ENCODE data around the gene ZNF708. TPM values are rescaled to one million over a fixed set of nuclear protein-coding genes. Genes with fewer than 3 reads are reported as not detected.

The ZNF708 gene
- total and polyA plus RNA-seq, 12 donors = 1.8 to 6.2 (median 4.9) TPM

DNA sequence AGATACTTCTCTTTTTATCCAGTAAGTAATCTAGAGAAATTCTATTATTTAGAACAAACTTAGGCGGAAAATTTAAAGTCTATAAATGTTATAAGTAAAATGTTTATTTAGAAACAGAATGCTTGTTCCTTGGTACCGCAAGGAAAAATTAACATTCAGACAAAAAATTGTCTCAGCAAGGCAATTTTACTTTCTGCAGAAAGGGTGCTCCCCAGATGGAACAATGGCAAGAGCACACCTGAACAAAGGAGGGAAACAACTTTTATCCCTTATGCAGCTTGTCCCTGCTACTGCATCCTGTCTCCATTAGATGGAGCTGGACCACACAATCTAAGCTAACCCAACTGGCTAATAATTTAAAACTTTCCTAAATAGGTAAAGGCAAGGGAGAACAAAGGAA lies 6.5 kb upstream of the ZNF708 start:
- H3K27me3 ChIP-seq = no peaks in the 10 kb centered on the region
- H3K4me1 ChIP-seq = no peaks in the 10 kb centered on the region
- TF ChIP-seq, protein P1, sequence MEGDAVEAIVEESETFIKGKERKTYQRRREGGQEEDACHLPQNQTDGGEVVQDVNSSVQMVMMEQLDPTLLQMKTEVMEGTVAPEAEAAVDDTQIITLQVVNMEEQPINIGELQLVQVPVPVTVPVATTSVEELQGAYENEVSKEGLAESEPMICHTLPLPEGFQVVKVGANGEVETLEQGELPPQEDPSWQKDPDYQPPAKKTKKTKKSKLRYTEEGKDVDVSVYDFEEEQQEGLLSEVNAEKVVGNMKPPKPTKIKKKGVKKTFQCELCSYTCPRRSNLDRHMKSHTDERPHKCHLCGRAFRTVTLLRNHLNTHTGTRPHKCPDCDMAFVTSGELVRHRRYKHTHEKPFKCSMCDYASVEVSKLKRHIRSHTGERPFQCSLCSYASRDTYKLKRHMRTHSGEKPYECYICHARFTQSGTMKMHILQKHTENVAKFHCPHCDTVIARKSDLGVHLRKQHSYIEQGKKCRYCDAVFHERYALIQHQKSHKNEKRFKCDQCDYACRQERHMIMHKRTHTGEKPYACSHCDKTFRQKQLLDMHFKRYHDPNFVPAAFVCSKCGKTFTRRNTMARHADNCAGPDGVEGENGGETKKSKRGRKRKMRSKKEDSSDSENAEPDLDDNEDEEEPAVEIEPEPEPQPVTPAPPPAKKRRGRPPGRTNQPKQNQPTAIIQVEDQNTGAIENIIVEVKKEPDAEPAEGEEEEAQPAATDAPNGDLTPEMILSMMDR (IDR thresholded peaks at IDR 0.05) = no peak
- no peaks in the 10 kb centered on the region for H3K36me3 ChIP-seq
- no peak overlapping the region for H3K27ac ChIP-seq
- intact Hi-C loops (cut with DNase I) = no loop called here
- H3K9me3 ChIP-seq = peaks cover 0 to 77% (median 20%) of the 10 kb centered on the region in 11 donors
- DNase-seq (no peak), ATAC-seq (no peak)
- H3K4me3 ChIP-seq = no peak overlapping the region
- 49 to 95% methylated on average over 2 of the region's 2 CpGs for WGBS, 2 donors

DNA sequence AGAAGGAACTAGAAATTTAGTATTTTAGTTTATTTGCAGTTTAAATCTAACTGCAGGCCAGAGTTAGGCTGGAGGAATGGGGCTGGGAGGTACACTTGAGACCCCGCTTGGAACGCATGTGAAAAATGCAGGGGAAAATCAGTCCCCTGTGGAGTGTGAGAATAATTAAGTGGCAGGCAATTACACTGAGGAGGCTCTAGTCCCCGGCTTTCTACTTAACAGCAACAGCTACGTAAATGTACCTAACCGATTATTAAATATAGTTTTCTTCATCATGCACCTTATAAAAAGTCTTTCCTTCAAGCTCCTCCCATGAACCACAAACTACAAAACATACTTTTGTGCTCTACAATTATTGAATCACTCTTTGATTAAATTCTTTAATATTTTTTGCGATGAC lies 804 bp downstream of the ZNF708 start:
- intact Hi-C loops (cut with DNase I) = loop anchor here in 3 of 10 donors (2.0 kb wide), 2 partner anchors 30 to 68 kb away; partner anchors contain the start of genes ZNF738 (in 2 of the 3) and ZNF493 (in 1 of the 3)
- Histone ChIP-seq H3K27ac (peak overlapping the region; percentile 90 to 99 (median 97)), H3K27me3 (no peaks in the 10 kb centered on the region), H3K4me1 (peaks cover 0 to 25% (median 20%) of the 10 kb centered on the region in 9 donors), H3K9me3 (peaks cover 0 to 18% (median 0%) of the 10 kb centered on the region in 11 donors), H3K4me3 (peak overlapping the region; percentile 63 to 91 (median 82)), H3K36me3 (peaks cover 0 to 29% (median 13%) of the 10 kb centered on the region in 9 donors)
- DNase-seq (no peak), ATAC-seq (peak in 2 of 8 donors; percentile 32 to 35)
- WGBS, 2 donors = 7 to 10% methylated on average over 6 of the region's 6 CpGs
- TF ChIP-seq, protein P1 (IDR thresholded peaks at IDR 0.05) = no peak

DNA sequence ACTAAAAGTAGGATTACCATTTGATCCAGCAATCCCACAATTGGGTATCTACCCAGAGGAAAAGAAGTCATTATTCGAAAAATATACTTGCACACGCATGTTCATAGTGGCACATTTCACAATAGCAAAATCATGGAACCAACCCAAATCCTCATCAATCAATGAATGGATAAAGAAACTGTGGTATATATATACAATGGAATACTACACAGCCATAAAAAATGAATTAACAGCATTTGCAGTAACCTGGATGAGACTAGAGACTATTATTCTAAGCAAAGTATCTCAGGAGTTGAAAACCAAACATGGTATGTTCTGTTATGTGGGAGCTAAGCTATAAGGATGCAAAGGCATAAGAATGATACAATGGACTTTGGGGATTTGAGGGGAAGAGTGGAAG lies 3.0 kb downstream of the ZNF708 start:
- TF ChIP-seq, protein P1 (IDR thresholded peaks at IDR 0.05) = no peak
- peaks cover 0 to 43% (median 30%) of the 10 kb centered on the region in 9 donors for H3K4me1 ChIP-seq
- no peak overlapping the region for H3K4me3 ChIP-seq
- H3K9me3 ChIP-seq = peaks cover 0 to 16% (median 0%) of the 10 kb centered on the region in 11 donors
- DNase-seq = no peak
- H3K36me3 ChIP-seq = peaks cover 0 to 29% (median 13%) of the 10 kb centered on the region in 9 donors
- 97 to 98% methylated on average over 2 of the region's 2 CpGs for WGBS, 2 donors
- H3K27me3 ChIP-seq = no peaks in the 10 kb centered on the region
- no peak overlapping the region for H3K27ac ChIP-seq
- intact Hi-C loops (cut with DNase I) = no loop called here
- no peak for ATAC-seq

DNA sequence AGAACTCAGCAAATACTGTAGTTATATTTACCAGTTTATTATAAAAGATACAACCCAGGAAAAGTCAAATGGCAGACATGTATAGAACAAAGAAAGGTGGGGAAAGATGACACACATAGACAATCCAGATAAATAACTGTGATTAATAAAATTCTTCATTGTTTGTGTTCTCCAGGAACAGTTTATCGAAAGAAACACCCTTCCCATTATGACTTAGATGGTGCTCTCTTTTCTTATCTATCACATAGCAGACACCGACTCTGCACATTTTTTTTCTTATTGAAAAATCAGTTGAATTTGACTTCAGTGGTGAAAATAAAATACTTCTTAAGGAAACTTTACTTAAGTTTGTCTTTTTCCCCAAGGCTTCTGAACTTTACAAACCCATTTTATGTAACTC lies 6.2 kb downstream of the ZNF708 start:
- peak overlapping the region in 7 of 10 donors; percentile 23 to 75 (median 59) for H3K27ac ChIP-seq
- no peak overlapping the region for H3K4me3 ChIP-seq
- TF ChIP-seq, protein P1 (IDR thresholded peaks at IDR 0.05) = no peak
- WGBS, 2 donors = 58 to 66% methylated on average over 2 of the region's 2 CpGs
- peaks cover 0 to 16% (median 0%) of the 10 kb centered on the region in 11 donors for H3K9me3 ChIP-seq
- no peak for DNase-seq
- ATAC-seq = no peak
- intact Hi-C loops (cut with DNase I) = no loop called here
- peaks cover 0 to 42% (median 19%) of the 10 kb centered on the region in 9 donors for H3K4me1 ChIP-seq
- peaks cover 0 to 34% (median 13%) of the 10 kb centered on the region in 9 donors for H3K36me3 ChIP-seq
- H3K27me3 ChIP-seq = no peaks in the 10 kb centered on the region

Measured in heart right ventricle (tissue), 16 donors.